ENCODE data around the gene C6orf58.

Gene C6orf58

DNA sequence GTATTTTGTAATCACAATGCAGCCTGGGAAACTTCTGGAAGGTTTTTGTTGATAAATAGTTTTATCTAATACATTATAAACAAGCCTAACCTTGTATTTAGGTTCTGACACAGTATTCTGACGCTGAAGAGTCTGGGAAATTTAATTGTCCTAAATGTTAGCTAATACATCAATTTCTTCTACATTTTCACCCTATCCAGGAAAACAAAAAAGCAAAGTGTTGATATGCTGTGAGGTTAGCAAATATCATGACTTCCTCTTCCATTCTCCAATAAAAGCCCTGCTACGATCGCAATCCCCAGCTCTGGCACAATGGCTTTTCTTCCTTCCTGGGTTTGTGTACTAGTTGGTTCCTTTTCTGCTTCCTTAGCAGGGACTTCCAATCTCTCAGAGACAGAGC is at the start of gene C6orf58:
Gene C6orf58, plus strand, starts transcription at position 301 of the 400 bp plus-strand sequence. Its CDS starts 12 bp downstream, at position 313.
- CTCF ChIA-PET: interaction anchor here (1.1 to 1.7 kb wide), 2 partner anchors 13 to 310 kb away, joined by 3 to 5 read pairs; partner anchors contain the start of gene RNF146
- POLR2A ChIA-PET: no interaction called here
- no peak for DNase-seq (ENCODE audit: extremely low spot score)
- no peak for TF ChIP-seq CTCF (IDR thresholded peaks at IDR 0.05; ENCODE audit: control extremely low read depth, extremely low read depth, low read depth, missing control alignments)

DNA sequence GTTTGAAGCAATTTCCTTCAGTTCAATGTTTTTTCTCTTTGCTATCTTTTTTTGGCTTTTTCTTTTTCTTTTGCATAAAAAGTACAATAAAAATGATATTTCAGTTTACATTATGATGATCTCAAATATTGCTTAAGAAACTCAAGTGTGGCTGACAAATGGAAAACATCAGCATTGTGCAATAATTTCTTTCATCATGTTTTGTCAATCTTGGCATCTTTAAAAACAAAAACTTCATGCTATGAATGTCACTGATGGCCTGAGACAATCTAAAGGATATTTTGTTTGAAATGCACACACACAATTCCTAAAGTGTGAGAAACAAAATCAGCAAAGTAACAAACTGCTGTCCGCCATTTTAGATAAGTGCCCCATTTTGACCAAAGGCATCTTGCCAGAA is 44.0 kb upstream of the C6orf58 start:
- POLR2A ChIA-PET: no interaction called here
- CTCF ChIA-PET: no interaction called here
- no peak for TF ChIP-seq CTCF (IDR thresholded peaks at IDR 0.05; ENCODE audit: control extremely low read depth, extremely low read depth, low read depth, missing control alignments)
- no peak for DNase-seq (ENCODE audit: extremely low spot score)

- no peak for DNase-seq (ENCODE audit: extremely low spot score)
- POLR2A ChIA-PET: no interaction called here
- CTCF ChIA-PET: no interaction called here
- no peak for TF ChIP-seq CTCF (IDR thresholded peaks at IDR 0.05; ENCODE audit: control extremely low read depth, extremely low read depth, low read depth, missing control alignments)
These were observed 43.2 kb upstream of the C6orf58 start for GRCh38 chr6:127533736-127534135.

DNA sequence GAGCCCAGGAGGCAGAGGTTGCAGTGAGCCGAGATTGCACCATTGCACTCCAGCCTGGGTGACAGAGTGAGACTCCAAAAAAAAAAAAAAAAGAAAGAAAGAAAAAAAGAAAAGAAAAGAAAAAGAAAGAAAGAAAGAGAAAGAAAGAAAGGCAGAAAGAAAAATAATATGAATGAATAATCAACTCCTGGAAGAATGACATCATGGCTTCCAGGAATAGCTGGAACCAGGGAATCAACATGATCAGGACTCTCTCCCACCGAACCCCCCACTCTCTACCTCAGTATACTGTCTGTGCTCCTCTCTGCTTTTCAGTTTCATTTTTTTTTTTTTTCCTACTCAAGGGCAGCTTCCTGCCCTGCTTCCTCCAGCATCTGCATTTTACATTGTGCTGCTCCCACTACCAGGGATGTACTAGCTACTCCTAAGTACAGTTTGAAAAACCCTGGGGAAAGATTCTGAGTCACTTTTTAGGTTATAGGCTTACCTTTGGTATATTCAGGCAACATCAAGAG is 38.2 kb upstream of the C6orf58 start:
- TF ChIP-seq CTCF (IDR thresholded peaks at IDR 0.05; ENCODE audit: control extremely low read depth, extremely low read depth, low read depth, missing control alignments): no peak
- ChIA-PET CTCF (interaction anchor here (0.6 to 3.5 kb wide), 17 partner anchors 10 to 351 kb away, joined by 3 to 59 read pairs (median 4); partner anchors contain the start of genes KIAA0408 and MTCL3), POLR2A (no interaction called here)
- no peak for DNase-seq (ENCODE audit: extremely low spot score)

DNA sequence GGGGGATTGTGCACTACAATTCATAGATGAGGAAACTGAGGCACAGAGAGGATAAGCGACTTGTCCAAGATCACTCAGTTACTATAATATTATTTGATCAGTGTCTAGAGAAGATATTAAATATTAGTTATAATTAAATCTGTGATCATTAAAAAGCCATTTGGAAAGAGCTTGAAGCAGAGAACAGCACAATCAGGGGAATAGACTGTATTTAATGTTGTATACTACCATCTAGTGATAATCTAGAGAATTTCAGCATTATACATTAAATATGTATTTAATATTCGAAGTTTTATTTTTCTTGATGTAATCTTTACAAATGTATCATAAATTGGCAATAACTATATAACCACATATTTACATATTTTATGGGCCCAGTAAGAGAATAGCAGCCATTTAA is 37.7 kb upstream of the C6orf58 start:
- peak; percentile 31 for DNase-seq (ENCODE audit: extremely low spot score)
- POLR2A ChIA-PET: no interaction called here
- TF ChIP-seq CTCF (IDR thresholded peaks at IDR 0.05; ENCODE audit: control extremely low read depth, extremely low read depth, low read depth, missing control alignments): peak; percentile 42
- CTCF ChIA-PET: interaction anchor here (0.6 to 3.5 kb wide), 16 partner anchors 9 to 352 kb away, joined by 3 to 59 read pairs (median 4); partner anchors contain the start of genes KIAA0408 and MTCL3

GRCh38 chr6:127547215-127547614 is 29.8 kb upstream of the C6orf58 start:
- no peak for DNase-seq (ENCODE audit: extremely low spot score)
- no peak for TF ChIP-seq CTCF (IDR thresholded peaks at IDR 0.05; ENCODE audit: control extremely low read depth, extremely low read depth, low read depth, missing control alignments)
- CTCF ChIA-PET: interaction anchor here (2.6 to 3.1 kb wide), 2 partner anchors 31 to 88 kb away, joined by 6 to 8 read pairs; partner anchors contain the start of gene KIAA0408
- POLR2A ChIA-PET: no interaction called here
